Body of pancreas (tissue), 4 donors: ENCODE data around the gene LHX3.

Experiments used
- CTCF ChIP-seq, 7 experiments: fragments of 450-650 bp in 4 of 7; fragments of 200-600 bp in 3 of 7; sonication (generic) in 3 of 7; IDR thresholded peaks; one replicate each; pipeline ENCODE4 v1.5.1; 2016 to 2019; ENCODE audit warnings: antibody characterized with exemption in 7 of 7
- POLR2A ChIP-seq, 3 donors: fragments of 450-650 bp; IDR thresholded peaks; one replicate each; pipeline ENCODE4 v1.6.1; 2016; ENCODE audit warnings: antibody characterized with exemption in 3 of 3, mild to moderate bottlenecking in 2 of 3

DNA sequence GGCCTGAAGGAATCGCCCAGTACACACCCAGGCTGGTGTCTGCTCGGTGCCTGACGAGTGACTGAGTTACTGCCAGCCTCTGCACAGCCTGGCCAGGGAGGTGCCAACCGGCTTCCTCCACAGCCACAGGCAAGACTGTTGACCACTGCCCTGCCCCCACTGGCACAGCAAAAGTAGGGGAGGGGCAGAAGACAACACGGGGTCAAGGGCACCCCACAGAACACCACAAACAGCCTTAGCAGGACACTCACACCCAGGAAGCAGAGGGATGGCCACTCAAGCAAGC, 722 bp upstream of the LHX3 start:
- TF ChIP-seq CTCF (IDR thresholded peaks at IDR 0.05), result no peak
- TF ChIP-seq POLR2A (IDR thresholded peaks at IDR 0.05), result no peak
